Panc1 (cell line): ENCODE measurements around the gene SYPL2. TPM values are rescaled to one million over a fixed set of nuclear protein-coding genes. Genes with fewer than 3 reads are reported as not detected.

Experiments
- ATAC-seq: fragments of 200-7000 bp; cut with Tn5 transposase; 2 replicates; pipeline ENCODE4 v1.9.1; 2020; ENCODE audit warnings: mild to moderate bottlenecking, moderate library complexity
- BruUV-seq: library from RNA; stranded (reverse); fragments of 400-500 nt; replicated peaks from 2 replicates; lab custom pipeline; 2021; lab: Mats Ljungman, UMichigan
- CTCF ChIA-PET: fragments of 300-600 bp; sonication (Branson Sonifier 250); formaldehyde crosslinking; loops from one replicate; lab custom pipeline; 2022; ENCODE audit warnings: antibody characterized with exemption; lab: Charles Lee
- POLR2A ChIA-PET: fragments of 300-600 bp; sonication (Branson Sonifier 250); formaldehyde crosslinking; loops from one replicate; lab custom pipeline; 2022; ENCODE audit warnings: antibody characterized with exemption; lab: Charles Lee
- DNase-seq: peaks from one replicate; pipeline ENCODE4 v3.0.0-alpha.2; 2010; ENCODE audit warnings: low read depth, low spot score
- H3K27ac ChIP-seq: 2 replicates; pipeline ENCODE4 v1.5.1; 2011; ENCODE audit warnings: mild to moderate bottlenecking, low read length, inconsistent platforms
- H3K27me3 ChIP-seq: fragments of 200-500 bp; sonication (Bioruptor generic); 2 replicates; pipeline ENCODE4 v1.6.0; 2014; ENCODE audit warnings: low read length, inconsistent platforms; ENCODE audit not compliant: control insufficient read depth, insufficient read depth
- H3K36me3 ChIP-seq: fragments of 200-500 bp; sonication (Bioruptor generic); 2 replicates; pipeline ENCODE4 v1.5.1; 2014; ENCODE audit warnings: inconsistent platforms, mild to moderate bottlenecking, low read length, moderate library complexity; ENCODE audit not compliant: control insufficient read depth, insufficient read depth
- H3K4me1 ChIP-seq: 2 replicates; pipeline ENCODE4 v1.5.1; 2011; ENCODE audit warnings: inconsistent platforms, mild to moderate bottlenecking, low read length, moderate library complexity; ENCODE audit not compliant: control insufficient read depth, insufficient read depth
- H3K4me3 ChIP-seq, 2 experiments: 2 replicates each; pipeline ENCODE4 v1.5.1; 2011 to 2012; ENCODE audit warnings: low read depth in 2 of 2, low read length in 2 of 2, mild to moderate bottlenecking in 2 of 2, inconsistent platforms in 1 of 2, moderate library complexity in 1 of 2
- H3K9me3 ChIP-seq: fragments of 200-500 bp; sonication (Bioruptor generic); 2 replicates; pipeline ENCODE4 v1.5.1; 2014; ENCODE audit warnings: low read depth, mild to moderate bottlenecking, inconsistent platforms, low read length, moderate library complexity; ENCODE audit not compliant: control insufficient read depth, insufficient read depth
- CTCF ChIP-seq: fragments of 450-650 bp; IDR thresholded peaks from 2 replicates; pipeline ENCODE4 v1.5.1; 2017; ENCODE audit warnings: mild to moderate bottlenecking
- POLR2AphosphoS5 ChIP-seq: IDR thresholded peaks from 2 replicates; pipeline ENCODE4 v1.6.1; 2012; ENCODE audit warnings: mild to moderate bottlenecking, low read depth, low read length, moderate library complexity
- REST ChIP-seq, 2 experiments: IDR thresholded peaks; 2 replicates each; pipeline ENCODE4 v1.6.1; 2011 to 2012; ENCODE audit warnings: low read depth in 2 of 2, control low read depth in 1 of 2, low read length in 1 of 2, mild to moderate bottlenecking in 1 of 2, moderate library complexity in 1 of 2; ENCODE audit not compliant: insufficient read depth in 1 of 2
- SIN3A ChIP-seq: IDR thresholded peaks from 2 replicates; pipeline ENCODE4 v1.6.1; 2012; ENCODE audit warnings: low read depth, mild to moderate bottlenecking, low read length, moderate library complexity, borderline replicate concordance; ENCODE audit not compliant: insufficient read depth
- TCF7L2 ChIP-seq: IDR thresholded peaks from 2 replicates; pipeline ENCODE4 v1.6.1; 2011; ENCODE audit warnings: mild to moderate bottlenecking, low read depth, low read length, inconsistent platforms
- in situ Hi-C: cut with HindIII; loops from 2 replicates; pipeline ENCODE4 v1.10.0; 2016; ENCODE audit warnings: low sequenced_read_pairs, low pct_unique_long_range_greater_than_20kb
- intact Hi-C: fragments of 100-400 bp; cut with micrococcal nuclease; formaldehyde crosslinking; loops from one replicate; pipeline ENCODE4 v1.10.0; 2022; ENCODE audit not compliant: unreplicated experiment
- total RNA-seq: library from RNA; stranded (reverse); gene quantifications from one replicate; pipeline ENCODE4 v1.2.1, GENCODE V29; 2021; ENCODE audit not compliant: unreplicated experiment

Gene SYPL2
- total RNA-seq, 1 experiment from 2014 or later, result 0.74 TPM

DNA sequence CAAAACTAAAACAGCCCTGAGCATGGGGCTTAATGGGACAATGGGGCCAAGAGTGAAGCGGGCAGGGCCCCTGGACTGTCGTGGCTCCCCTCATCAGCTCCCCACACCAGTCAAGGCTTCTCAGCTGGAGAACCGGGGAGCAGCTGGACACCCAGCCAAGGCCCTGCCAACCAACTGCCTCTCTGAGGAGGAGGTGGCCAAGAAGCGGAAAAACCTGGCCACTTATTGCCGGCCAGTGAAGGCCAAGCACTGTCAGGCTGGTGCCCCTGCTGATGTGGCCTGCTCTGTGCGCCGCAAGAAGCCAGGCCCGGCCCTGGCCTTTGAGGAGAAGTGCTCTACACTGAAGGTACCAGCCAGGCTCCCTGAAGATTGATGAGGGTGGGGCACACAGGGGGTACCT, 25.0 kb downstream of the SYPL2 start:
- in situ Hi-C loops, result no loop called here
- H3K9me3 ChIP-seq, result no peaks in the 10 kb centered on the region
- intact Hi-C loops, result no loop called here
- H3K27me3 ChIP-seq, result no peaks in the 10 kb centered on the region
- no peaks in the 10 kb centered on the region; the same call in 1 of the 2 replicates for H3K36me3 ChIP-seq
- TF ChIP-seq CTCF (no peak), REST (IDR thresholded peaks at IDR 0.05; ENCODE audit: insufficient read depth in 1 of 2, low read depth in 2 of 2, low read length in 1 of 2) (no peak), SIN3A (no peak), TCF7L2 (no peak), POLR2AphosphoS5 (no peak)
- H3K4me1 ChIP-seq, result peaks cover 6% of the 10 kb centered on the region; the same call in 1 of the 2 replicates
- ATAC-seq (no peak), DNase-seq (no peak)
- CTCF ChIA-PET, result interaction anchor here (2.5 kb wide), 1 partner anchor 41 kb away, joined by 21 read pairs; no protein-coding TSS in a partner anchor
- no TSS peak for BruUV-seq
- POLR2A ChIA-PET, result no interaction called here
- H3K27ac ChIP-seq, result no peak overlapping the region
- no peak overlapping the region for H3K4me3 ChIP-seq

DNA sequence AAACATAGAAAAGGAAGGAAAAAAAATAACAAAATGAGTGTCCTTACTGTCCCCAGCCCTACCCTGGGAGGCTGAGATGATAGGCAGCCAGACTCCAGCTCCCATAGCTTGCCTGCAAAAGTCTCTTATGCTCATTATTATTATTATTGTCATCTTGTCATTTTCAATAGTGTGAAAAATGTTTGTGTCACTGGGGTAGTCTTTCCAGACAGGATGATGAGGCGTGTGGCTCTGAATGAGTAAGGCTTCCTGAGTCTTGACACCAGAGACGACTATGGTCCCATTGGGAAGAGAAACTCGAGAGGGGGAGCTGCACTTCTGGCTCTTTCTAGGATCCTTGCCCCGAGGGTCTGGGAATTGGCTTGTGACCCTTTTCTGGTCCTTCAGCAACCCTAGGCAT, 26.4 kb downstream of the SYPL2 start:
- TF ChIP-seq SIN3A (no peak), POLR2AphosphoS5 (no peak), TCF7L2 (no peak), CTCF (no peak), REST (IDR thresholded peaks at IDR 0.05; ENCODE audit: insufficient read depth in 1 of 2, low read depth in 2 of 2, low read length in 1 of 2) (no peak)
- Histone ChIP-seq H3K36me3 (no peaks in the 10 kb centered on the region; the same call in 1 of the 2 replicates), H3K27ac (no peak overlapping the region), H3K27me3 (no peaks in the 10 kb centered on the region), H3K4me3 (no peak overlapping the region), H3K4me1 (peaks cover 6% of the 10 kb centered on the region; the same call in 1 of the 2 replicates), H3K9me3 (no peaks in the 10 kb centered on the region)
- DNase-seq (no peak), ATAC-seq (no peak)
- intact Hi-C loops, result loop anchor here (2.0 kb wide), 1 partner anchor 40 kb away; no protein-coding TSS in a partner anchor
- ChIA-PET CTCF (interaction anchor here (2.3 kb wide), 1 partner anchor 39 kb away, joined by 15 read pairs; no protein-coding TSS in a partner anchor), POLR2A (interaction anchor here (0.6 kb wide), 1 partner anchor 12 kb away, joined by 4 read pairs; no protein-coding TSS in a partner anchor)
- in situ Hi-C loops, result no loop called here
- BruUV-seq, result no TSS peak
